Type B pancreatic cell (in vitro differentiated cells): ENCODE results near the gene CDC73. TPM values are rescaled to one million over a fixed set of nuclear protein-coding genes. Genes with fewer than 3 reads are reported as not detected.

Source experiments
- DNase-seq: peaks from one replicate; pipeline ENCODE4 v3.0.0; 2021; ENCODE audit warnings: mixed read lengths; ENCODE audit not compliant: unreplicated experiment; ENCODE audit errors: extremely low spot score
- H3K27ac Mint-ChIP-seq: 2 replicates; pipeline ENCODE4 v1.8.0; 2021; ENCODE audit warnings: mild to moderate bottlenecking, mixed read lengths
- H3K27me3 Mint-ChIP-seq: 2 replicates; pipeline ENCODE4 v1.8.0; 2021; ENCODE audit warnings: mixed read lengths
- H3K36me3 Mint-ChIP-seq: 2 replicates; pipeline ENCODE4 v1.8.0; 2021; ENCODE audit warnings: mixed read lengths
- H3K4me1 Mint-ChIP-seq: one replicate; pipeline ENCODE4 v1.8.0; 2021; ENCODE audit warnings: mixed read lengths; ENCODE audit not compliant: unreplicated experiment
- H3K4me3 Mint-ChIP-seq: 2 replicates; pipeline ENCODE4 v1.8.0; 2021; ENCODE audit warnings: mild to moderate bottlenecking, mixed read lengths
- H3K9me3 Mint-ChIP-seq: 2 replicates; pipeline ENCODE4 v1.8.0; 2021; ENCODE audit warnings: mixed read lengths
- total RNA-seq: library from RNA; stranded (reverse); gene quantifications from 2 replicates; pipeline ENCODE4 v1.2.1, GENCODE V29; 2021; ENCODE audit warnings: low replicate concordance
- TF ChIP-seq, protein P1 (sequence below): fragments of 200-600 bp; sonication (generic); conservative IDR thresholded peaks from 2 replicates; pipeline ENCODE4 v1.5.0; 2021; ENCODE audit warnings: antibody characterized with exemption, mild to moderate bottlenecking

Gene CDC73
- total RNA-seq, 1 donor from 2014 or later: 57.5 TPM

DNA sequence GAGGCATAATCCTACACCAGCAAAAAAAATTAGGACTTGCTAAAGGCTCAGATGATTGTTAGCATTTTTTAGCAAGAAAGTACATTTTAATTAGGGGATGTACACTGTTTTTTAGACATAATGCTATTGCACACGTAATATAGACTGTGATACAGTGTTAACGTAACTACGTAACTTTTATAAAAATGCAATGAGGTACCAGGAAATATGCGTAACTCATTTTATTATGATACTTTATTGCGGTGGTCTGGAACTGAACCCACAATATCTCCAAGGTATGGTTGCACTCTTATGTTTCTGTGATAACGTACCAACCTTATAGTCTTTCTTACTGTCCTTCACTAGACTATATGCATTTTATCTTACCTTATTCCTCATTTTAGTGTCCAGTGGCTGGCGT lies 127.4 kb downstream of the CDC73 start:
- H3K27ac Mint-ChIP-seq: no peak overlapping the region
- H3K36me3 Mint-ChIP-seq: peaks cover 49% of the 10 kb centered on the region
- H3K27me3 Mint-ChIP-seq: no peaks in the 10 kb centered on the region
- H3K4me3 Mint-ChIP-seq: no peak overlapping the region
- no peak for DNase-seq
- TF ChIP-seq, protein P1, sequence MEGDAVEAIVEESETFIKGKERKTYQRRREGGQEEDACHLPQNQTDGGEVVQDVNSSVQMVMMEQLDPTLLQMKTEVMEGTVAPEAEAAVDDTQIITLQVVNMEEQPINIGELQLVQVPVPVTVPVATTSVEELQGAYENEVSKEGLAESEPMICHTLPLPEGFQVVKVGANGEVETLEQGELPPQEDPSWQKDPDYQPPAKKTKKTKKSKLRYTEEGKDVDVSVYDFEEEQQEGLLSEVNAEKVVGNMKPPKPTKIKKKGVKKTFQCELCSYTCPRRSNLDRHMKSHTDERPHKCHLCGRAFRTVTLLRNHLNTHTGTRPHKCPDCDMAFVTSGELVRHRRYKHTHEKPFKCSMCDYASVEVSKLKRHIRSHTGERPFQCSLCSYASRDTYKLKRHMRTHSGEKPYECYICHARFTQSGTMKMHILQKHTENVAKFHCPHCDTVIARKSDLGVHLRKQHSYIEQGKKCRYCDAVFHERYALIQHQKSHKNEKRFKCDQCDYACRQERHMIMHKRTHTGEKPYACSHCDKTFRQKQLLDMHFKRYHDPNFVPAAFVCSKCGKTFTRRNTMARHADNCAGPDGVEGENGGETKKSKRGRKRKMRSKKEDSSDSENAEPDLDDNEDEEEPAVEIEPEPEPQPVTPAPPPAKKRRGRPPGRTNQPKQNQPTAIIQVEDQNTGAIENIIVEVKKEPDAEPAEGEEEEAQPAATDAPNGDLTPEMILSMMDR: no peak
- no peaks in the 10 kb centered on the region for H3K4me1 Mint-ChIP-seq
- peaks cover 16% of the 10 kb centered on the region for H3K9me3 Mint-ChIP-seq

DNA sequence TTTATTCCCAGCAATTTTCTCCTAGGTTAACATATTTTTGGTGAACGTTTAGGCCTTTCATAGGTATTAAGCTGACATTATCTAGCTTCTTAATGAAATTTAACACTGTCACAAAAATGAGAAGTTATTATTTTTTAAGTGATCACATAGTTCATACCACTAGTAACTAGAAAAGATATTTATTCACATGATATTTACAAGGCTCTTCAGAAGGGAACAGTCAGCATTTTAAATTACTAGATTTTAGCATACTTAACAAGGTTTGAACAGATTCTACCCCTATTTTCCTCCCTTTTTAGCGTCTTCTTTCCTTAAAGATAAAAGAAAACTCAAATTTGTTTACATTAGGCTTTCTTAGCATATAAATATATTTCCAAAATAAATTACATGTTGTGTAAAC lies 130.1 kb downstream of the CDC73 start:
- no peak overlapping the region for H3K27ac Mint-ChIP-seq
- TF ChIP-seq, protein P1: no peak
- H3K27me3 Mint-ChIP-seq: no peaks in the 10 kb centered on the region
- H3K4me1 Mint-ChIP-seq: no peaks in the 10 kb centered on the region
- H3K4me3 Mint-ChIP-seq: no peak overlapping the region
- peaks cover 25% of the 10 kb centered on the region for H3K36me3 Mint-ChIP-seq
- no peak for DNase-seq
- H3K9me3 Mint-ChIP-seq: peaks cover 9% of the 10 kb centered on the region

DNA sequence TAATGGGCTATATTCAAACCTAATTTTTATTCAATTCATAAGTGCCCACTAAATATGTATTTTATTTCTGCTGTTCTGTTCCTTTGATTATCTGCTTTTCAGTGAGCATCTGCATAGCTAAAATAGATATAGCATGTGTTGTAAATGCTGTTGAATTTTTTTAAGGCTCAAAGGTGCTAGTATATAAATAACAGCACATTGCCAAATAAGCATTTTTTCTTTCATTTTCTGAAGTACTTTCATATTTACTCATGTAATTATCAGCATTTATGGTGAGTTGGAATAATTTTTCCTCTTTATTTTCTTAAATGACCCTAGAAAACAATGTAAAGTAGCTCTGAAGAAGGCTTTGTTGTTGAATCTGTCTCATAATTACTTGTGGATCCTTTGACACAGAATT lies 134.2 kb downstream of the CDC73 start:
- Mint-ChIP-seq H3K9me3 (no peaks in the 10 kb centered on the region), H3K27me3 (no peaks in the 10 kb centered on the region), H3K27ac (no peak overlapping the region), H3K4me3 (no peak overlapping the region), H3K36me3 (peaks cover 5% of the 10 kb centered on the region), H3K4me1 (no peaks in the 10 kb centered on the region)
- no peak for DNase-seq
- TF ChIP-seq, protein P1: no peak

DNA sequence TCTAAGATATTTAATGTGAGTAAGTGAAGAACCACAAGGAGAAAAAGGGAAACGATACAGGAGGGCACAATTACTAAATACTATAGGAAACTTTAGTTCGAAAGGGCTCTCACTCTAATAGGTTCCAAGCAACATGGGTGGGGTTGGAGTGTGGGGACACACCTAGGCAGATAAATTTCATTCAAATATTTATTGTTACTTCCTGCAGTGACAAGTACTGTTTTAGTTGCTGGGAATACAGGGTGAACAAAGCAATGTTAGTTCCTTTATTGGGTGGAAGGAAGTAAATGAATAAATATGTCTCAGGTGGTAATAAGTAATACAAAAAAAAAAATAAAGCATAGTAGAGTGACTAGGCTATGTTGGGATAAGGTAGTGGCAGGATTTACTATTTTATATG lies 137.8 kb downstream of the CDC73 start:
- Mint-ChIP-seq H3K9me3 (peaks cover 5% of the 10 kb centered on the region), H3K4me3 (no peak overlapping the region), H3K27ac (no peak overlapping the region), H3K4me1 (no peaks in the 10 kb centered on the region), H3K36me3 (peaks cover 20% of the 10 kb centered on the region), H3K27me3 (no peaks in the 10 kb centered on the region)
- TF ChIP-seq, protein P1: no peak
- DNase-seq: no peak

DNA sequence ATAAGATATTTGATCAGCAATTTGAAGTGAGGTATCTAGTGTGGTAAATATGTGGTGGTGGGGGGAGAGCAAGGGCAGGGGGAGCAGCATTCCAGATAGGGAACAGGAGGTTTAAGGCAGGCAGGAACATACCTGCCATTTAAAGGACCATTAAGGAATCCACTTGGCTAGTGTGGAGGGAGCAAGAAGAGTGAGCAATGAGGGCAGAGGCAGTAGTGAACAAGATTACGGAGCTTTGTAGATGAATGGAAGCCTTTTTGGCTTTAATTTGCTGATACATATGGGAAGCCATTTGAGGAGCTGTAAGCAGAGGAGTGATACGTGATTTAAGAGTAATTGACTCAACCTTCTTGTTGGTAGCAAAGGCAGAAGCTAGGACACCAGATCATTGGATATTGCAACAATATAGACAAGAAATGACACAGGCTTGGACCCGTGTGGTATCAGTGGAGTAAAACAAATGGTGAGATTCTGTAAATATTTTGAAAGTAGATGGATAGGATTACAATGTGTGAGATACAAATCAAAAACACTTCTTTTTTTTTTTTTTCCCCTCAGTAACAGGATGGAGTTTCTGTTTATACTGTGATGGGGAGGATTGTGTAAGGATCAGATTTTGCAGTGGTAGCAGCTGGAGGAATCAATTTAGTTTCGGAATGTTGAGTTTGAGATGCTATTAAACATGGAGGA lies 138.4 kb downstream of the CDC73 start:
- H3K4me1 Mint-ChIP-seq: no peaks in the 10 kb centered on the region
- no peaks in the 10 kb centered on the region for H3K27me3 Mint-ChIP-seq
- TF ChIP-seq, protein P1: no peak
- H3K27ac Mint-ChIP-seq: no peak overlapping the region
- H3K36me3 Mint-ChIP-seq: peaks cover 20% of the 10 kb centered on the region
- no peak overlapping the region for H3K4me3 Mint-ChIP-seq
- no peak for DNase-seq
- H3K9me3 Mint-ChIP-seq: peaks cover 5% of the 10 kb centered on the region

DNA sequence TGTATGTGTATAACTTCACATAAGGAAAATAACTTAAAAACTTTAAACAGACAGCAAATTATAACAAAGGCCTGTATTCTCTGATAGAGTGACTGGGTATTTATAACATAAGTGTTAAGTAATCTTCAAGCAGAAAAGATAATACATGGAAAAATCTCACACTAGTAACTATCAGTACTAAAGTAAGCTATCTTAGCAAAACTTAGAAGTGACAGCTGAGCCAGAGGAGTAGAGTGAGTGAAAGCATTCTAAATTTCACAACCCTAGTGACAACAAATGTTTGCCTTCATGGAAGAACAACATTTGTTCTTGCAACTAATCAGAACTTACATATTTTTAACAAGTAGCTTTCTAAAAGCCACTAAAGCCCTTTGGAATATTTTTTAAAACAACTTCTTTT lies 139.1 kb downstream of the CDC73 start:
- Mint-ChIP-seq H3K4me1 (no peaks in the 10 kb centered on the region), H3K4me3 (no peak overlapping the region), H3K36me3 (peaks cover 25% of the 10 kb centered on the region), H3K27ac (no peak overlapping the region), H3K9me3 (peaks cover 5% of the 10 kb centered on the region), H3K27me3 (no peaks in the 10 kb centered on the region)
- TF ChIP-seq, protein P1: no peak
- no peak for DNase-seq
